Measurements from ENCODE around the gene RXRB. TPM values are rescaled to one million over a fixed set of nuclear protein-coding genes. Genes with fewer than 3 reads are reported as not detected.

The RXRB gene
- total RNA-seq, 1 donor from 2014 or later: 46.6 TPM

GRCh38 chr6:33203443-33204164 is 3.1 kb upstream of the RXRB start:
- Histone ChIP-seq H3K4me1 (peaks cover 40% of the 10 kb centered on the region), H3K27ac (no peak overlapping the region), H3K36me3 (peaks cover 23% of the 10 kb centered on the region), H3K9me3 (no peaks in the 10 kb centered on the region), H3K27me3 (no peaks in the 10 kb centered on the region), H3K4me3 (no peak overlapping the region)
- TF ChIP-seq CTCF (IDR thresholded peaks at IDR 0.05): no peak
- intact Hi-C loops (cut with DNase I): no loop called here
- ATAC-seq: no peak
- no peak for DNase-seq

- Histone ChIP-seq H3K4me3 (no peak overlapping the region), H3K36me3 (peaks cover 23% of the 10 kb centered on the region), H3K27ac (no peak overlapping the region), H3K9me3 (no peaks in the 10 kb centered on the region), H3K27me3 (no peaks in the 10 kb centered on the region), H3K4me1 (peaks cover 48% of the 10 kb centered on the region)
- DNase-seq (no peak), ATAC-seq (no peak)
- intact Hi-C loops (cut with DNase I): no loop called here
- no peak for TF ChIP-seq CTCF (IDR thresholded peaks at IDR 0.05)
These were observed 2.3 kb upstream of the RXRB start for GRCh38 chr6:33202799-33203198.

- Histone ChIP-seq H3K4me1 (peaks cover 53% of the 10 kb centered on the region), H3K4me3 (peak overlapping the region; percentile 79), H3K36me3 (peaks cover 28% of the 10 kb centered on the region), H3K27ac (no peak overlapping the region), H3K27me3 (no peaks in the 10 kb centered on the region), H3K9me3 (no peaks in the 10 kb centered on the region)
- intact Hi-C loops (cut with DNase I): no loop called here
- TF ChIP-seq CTCF (IDR thresholded peaks at IDR 0.05): no peak
- DNase-seq (no peak), ATAC-seq (no peak)
These were observed 1.5 kb upstream of the RXRB start for GRCh38 chr6:33201935-33202334.

GRCh38 chr6:33201147-33201545 is 681 bp upstream of the RXRB start:
- Histone ChIP-seq H3K4me1 (peaks cover 54% of the 10 kb centered on the region), H3K27me3 (no peaks in the 10 kb centered on the region), H3K36me3 (peaks cover 36% of the 10 kb centered on the region), H3K27ac (peak overlapping the region; percentile 97), H3K9me3 (no peaks in the 10 kb centered on the region), H3K4me3 (peak overlapping the region; percentile 79)
- intact Hi-C loops (cut with DNase I): no loop called here
- ATAC-seq (peak; percentile 0), DNase-seq (no peak)
- TF ChIP-seq CTCF (IDR thresholded peaks at IDR 0.05): peak; percentile 14

- TF ChIP-seq CTCF (IDR thresholded peaks at IDR 0.05): no peak
- intact Hi-C loops (cut with DNase I): no loop called here
- no peaks in the 10 kb centered on the region for H3K9me3 ChIP-seq
- H3K27me3 ChIP-seq: no peaks in the 10 kb centered on the region
- peaks cover 50% of the 10 kb centered on the region for H3K36me3 ChIP-seq
- H3K27ac ChIP-seq: peak overlapping the region; percentile 97
- peak overlapping the region; percentile 79 for H3K4me3 ChIP-seq
- DNase-seq (peak; percentile 90), ATAC-seq (peak; percentile 62)
- peaks cover 45% of the 10 kb centered on the region for H3K4me1 ChIP-seq
These were observed 712 bp downstream of the RXRB start for GRCh38 chr6:33199687-33200218.
